ENCODE data around the gene TMEM235.

TMEM235 gene

GRCh38 chr17:78206298-78206697, 25.1 kb upstream of the TMEM235 start:
- ATAC-seq (no peak), DNase-seq (no peak)
- no peaks in the 10 kb centered on the region for H3K27me3 Mint-ChIP-seq
- no peak overlapping the region for H3K27ac Mint-ChIP-seq
- H3K4me3 Mint-ChIP-seq: no peak overlapping the region
- H3K4me1 Mint-ChIP-seq: no peaks in the 10 kb centered on the region
- H3K9me3 Mint-ChIP-seq: no peaks in the 10 kb centered on the region

- H3K9me3 Mint-ChIP-seq: no peaks in the 10 kb centered on the region
- ATAC-seq: no peak
- no peaks in the 10 kb centered on the region for H3K27me3 Mint-ChIP-seq
- no peak overlapping the region for H3K27ac Mint-ChIP-seq
- peaks cover 3% of the 10 kb centered on the region for H3K4me1 Mint-ChIP-seq
- no peak overlapping the region for H3K4me3 Mint-ChIP-seq
- DNase-seq: no peak
Measured at GRCh38 chr17:78208486-78208885, 22.9 kb upstream of the TMEM235 start.

- Mint-ChIP-seq H3K9me3 (no peaks in the 10 kb centered on the region), H3K27me3 (no peaks in the 10 kb centered on the region), H3K27ac (no peak overlapping the region), H3K4me1 (peaks cover 9% of the 10 kb centered on the region), H3K4me3 (no peak overlapping the region)
- DNase-seq (no peak), ATAC-seq (no peak)
Measured at GRCh38 chr17:78210111-78210510, 21.3 kb upstream of the TMEM235 start.

DNA sequence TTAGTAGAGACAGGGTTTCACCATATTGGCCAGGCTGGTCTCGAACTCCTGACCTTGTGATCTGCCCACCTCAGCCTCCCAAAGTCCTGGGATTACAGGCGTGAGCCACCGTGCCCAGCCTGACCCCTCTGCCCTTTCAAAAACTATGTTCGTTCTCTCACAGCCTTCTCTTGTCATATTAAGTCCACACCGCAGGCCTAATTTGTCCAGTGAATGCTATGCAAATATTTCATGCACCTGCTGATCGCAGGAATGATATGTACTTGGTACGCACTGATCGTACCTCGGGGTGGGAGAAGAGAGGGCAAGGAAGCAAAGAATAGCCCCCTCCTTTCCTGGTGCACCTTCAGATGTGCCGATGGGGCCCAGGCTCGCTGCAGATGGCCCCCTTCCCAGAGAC, 20.4 kb upstream of the TMEM235 start:
- no peak for ATAC-seq
- no peaks in the 10 kb centered on the region for H3K27me3 Mint-ChIP-seq
- no peak overlapping the region for H3K4me3 Mint-ChIP-seq
- H3K4me1 Mint-ChIP-seq: peaks cover 15% of the 10 kb centered on the region
- H3K9me3 Mint-ChIP-seq: no peaks in the 10 kb centered on the region
- no peak for DNase-seq
- peak overlapping the region in 1 of 2 donors; percentile 40 for H3K27ac Mint-ChIP-seq

DNA sequence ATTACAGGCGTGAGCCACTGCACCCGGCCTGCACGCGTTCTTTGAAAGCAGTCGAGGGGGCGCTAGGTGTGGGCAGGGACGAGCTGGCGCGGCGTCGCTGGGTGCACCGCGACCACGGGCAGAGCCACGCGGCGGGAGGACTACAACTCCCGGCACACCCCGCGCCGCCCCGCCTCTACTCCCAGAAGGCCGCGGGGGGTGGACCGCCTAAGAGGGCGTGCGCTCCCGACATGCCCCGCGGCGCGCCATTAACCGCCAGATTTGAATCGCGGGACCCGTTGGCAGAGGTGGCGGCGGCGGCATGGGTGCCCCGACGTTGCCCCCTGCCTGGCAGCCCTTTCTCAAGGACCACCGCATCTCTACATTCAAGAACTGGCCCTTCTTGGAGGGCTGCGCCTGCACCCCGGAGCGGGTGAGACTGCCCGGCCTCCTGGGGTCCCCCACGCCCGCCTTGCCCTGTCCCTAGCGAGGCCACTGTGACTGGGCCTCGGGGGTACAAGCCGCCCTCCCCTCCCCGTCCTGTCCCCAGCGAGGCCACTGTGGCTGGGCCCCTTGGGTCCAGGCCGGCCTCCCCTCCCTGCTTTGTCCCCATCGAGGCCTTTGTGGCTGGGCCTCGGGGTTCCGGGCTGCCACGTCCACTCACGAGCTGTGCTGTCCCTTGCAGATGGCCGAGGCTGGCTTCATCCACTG, 17.3 kb upstream of the TMEM235 start, which contains the start of gene BIRC5:
BIRC5 (plus strand) TSS at position 238 of the 690 bp plus-strand sequence; CDS start at position 302, 64 bp downstream.
- Mint-ChIP-seq H3K9me3 (no peaks in the 10 kb centered on the region), H3K27ac (peak within 1 kb of the TSS; percentile 73 to 97), H3K4me3 (peak within 1 kb of the TSS; percentile 94 to 96), H3K4me1 (peaks cover 21% of the 10 kb centered on the region), H3K27me3 (no peaks in the 10 kb centered on the region)
- DNase-seq (peak; percentile 89 to 90), ATAC-seq (peak; percentile 100)

GRCh38 chr17:78214706-78215061, 16.7 kb upstream of the TMEM235 start:
- DNase-seq (no peak), ATAC-seq (no peak)
- H3K9me3 Mint-ChIP-seq: no peaks in the 10 kb centered on the region
- H3K4me1 Mint-ChIP-seq: peaks cover 26% of the 10 kb centered on the region
- H3K27ac Mint-ChIP-seq: peak overlapping the region; percentile 73 to 97
- H3K27me3 Mint-ChIP-seq: no peaks in the 10 kb centered on the region
- H3K4me3 Mint-ChIP-seq: peak overlapping the region; percentile 94 to 96

DNA sequence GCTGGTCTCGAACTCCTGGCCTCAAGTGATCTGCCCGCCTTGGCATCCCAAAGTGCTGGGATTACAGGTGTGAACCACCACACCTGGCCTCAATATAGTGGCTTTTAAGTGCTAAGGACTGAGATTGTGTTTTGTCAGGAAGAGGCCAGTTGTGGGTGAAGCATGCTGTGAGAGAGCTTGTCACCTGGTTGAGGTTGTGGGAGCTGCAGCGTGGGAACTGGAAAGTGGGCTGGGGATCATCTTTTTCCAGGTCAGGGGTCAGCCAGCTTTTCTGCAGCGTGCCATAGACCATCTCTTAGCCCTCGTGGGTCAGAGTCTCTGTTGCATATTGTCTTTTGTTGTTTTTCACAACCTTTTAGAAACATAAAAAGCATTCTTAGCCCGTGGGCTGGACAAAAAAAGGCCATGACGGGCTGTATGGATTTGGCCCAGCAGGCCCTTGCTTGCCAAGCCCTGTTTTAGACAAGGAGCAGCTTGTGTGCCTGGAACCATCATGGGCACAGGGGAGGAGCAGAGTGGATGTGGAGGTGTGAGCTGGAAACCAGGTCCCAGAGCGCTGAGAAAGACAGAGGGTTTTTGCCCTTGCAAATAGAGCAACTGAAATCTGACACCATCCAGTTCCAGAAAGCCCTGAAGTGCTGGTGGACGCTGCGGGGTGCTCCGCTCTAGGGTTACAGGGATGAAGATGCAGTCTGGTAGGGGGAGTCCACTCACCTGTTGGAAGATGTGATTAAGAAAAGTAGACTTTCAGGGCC, 11.9 kb upstream of the TMEM235 start:
- peak overlapping the region in 1 of 2 donors; percentile 42 for H3K27ac Mint-ChIP-seq
- no peak overlapping the region for H3K4me3 Mint-ChIP-seq
- no peaks in the 10 kb centered on the region for H3K27me3 Mint-ChIP-seq
- no peak for DNase-seq
- no peak for ATAC-seq
- peaks cover 22% of the 10 kb centered on the region for H3K4me1 Mint-ChIP-seq
- H3K9me3 Mint-ChIP-seq: no peaks in the 10 kb centered on the region

- Mint-ChIP-seq H3K9me3 (no peaks in the 10 kb centered on the region), H3K4me1 (peaks cover 16% of the 10 kb centered on the region), H3K27ac (no peak overlapping the region), H3K27me3 (peaks cover 19% of the 10 kb centered on the region), H3K4me3 (no peak overlapping the region)
- no peak for ATAC-seq
- DNase-seq: no peak
Measured at GRCh38 chr17:78223061-78223460, 8.4 kb upstream of the TMEM235 start.

- Mint-ChIP-seq H3K4me3 (no peak overlapping the region), H3K27ac (peak overlapping the region in 1 of 2 donors; percentile 44), H3K27me3 (peaks cover 26% of the 10 kb centered on the region), H3K4me1 (peaks cover 16% of the 10 kb centered on the region), H3K9me3 (no peaks in the 10 kb centered on the region)
- no peak for DNase-seq
- no peak for ATAC-seq
Measured at GRCh38 chr17:78223765-78224164, 7.7 kb upstream of the TMEM235 start.

- Mint-ChIP-seq H3K27me3 (peaks cover 33% of the 10 kb centered on the region), H3K27ac (peak overlapping the region in 1 of 2 donors; percentile 44), H3K4me3 (no peak overlapping the region), H3K4me1 (peaks cover 12% of the 10 kb centered on the region), H3K9me3 (no peaks in the 10 kb centered on the region)
- ATAC-seq: no peak
- no peak for DNase-seq
Measured at GRCh38 chr17:78224231-78225087, 7.0 kb upstream of the TMEM235 start.

DNA sequence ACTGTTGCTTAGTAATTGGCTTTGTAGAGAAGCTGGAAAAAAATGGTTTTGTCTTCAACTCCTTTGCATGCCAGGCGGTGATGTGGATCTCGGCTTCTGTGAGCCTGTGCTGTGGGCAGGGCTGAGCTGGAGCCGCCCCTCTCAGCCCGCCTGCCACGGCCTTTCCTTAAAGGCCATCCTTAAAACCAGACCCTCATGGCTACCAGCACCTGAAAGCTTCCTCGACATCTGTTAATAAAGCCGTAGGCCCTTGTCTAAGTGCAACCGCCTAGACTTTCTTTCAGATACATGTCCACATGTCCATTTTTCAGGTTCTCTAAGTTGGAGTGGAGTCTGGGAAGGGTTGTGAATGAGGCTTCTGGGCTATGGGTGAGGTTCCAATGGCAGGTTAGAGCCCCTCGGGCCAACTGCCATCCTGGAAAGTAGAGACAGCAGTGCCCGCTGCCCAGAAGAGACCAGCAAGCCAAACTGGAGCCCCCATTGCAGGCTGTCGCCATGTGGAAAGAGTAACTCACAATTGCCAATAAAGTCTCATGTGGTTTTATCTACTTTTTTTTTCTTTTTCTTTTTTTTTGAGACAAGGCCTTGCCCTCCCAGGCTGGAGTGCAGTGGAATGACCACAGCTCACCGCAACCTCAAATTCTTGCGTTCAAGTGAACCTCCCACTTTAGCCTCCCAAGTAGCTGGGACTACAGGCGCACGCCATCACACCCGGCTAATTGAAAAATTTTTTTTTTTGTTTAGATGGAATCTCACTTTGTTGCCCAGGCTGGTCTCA, 6.2 kb upstream of the TMEM235 start:
- no peak overlapping the region for H3K4me3 Mint-ChIP-seq
- no peak overlapping the region for H3K27ac Mint-ChIP-seq

DNA sequence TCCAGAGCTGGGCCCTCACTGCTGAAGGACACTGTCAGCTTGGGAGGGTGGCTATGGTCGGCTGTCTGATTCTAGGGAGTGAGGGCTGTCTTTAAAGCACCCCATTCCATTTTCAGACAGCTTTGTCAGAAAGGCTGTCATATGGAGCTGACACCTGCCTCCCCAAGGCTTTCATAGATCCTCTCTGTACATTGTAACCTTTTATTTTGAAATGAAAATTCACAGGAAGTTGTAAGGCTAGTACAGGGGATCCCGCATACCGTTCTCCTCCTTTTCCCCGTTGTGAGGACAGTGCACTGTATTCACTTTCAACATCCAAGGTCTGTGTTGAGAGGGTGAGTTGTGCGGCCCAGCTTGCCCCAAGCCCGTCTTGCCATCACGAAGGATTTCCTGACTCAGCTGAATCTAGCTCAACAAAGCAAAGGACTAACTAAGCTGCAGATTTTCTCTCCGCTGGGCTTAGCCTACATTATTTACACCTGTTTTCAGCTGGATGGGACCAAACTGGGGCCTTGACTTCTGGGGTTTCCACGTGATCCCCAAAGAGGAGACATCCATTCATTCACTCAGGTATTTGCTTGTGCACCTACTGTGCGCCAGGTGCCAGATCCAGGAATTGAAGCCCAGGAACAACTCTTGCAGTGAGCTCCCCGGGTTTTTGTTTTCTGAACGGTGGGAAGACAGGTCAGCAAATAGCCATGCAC, 5.2 kb upstream of the TMEM235 start:
- ATAC-seq (peak; percentile 24), DNase-seq (no peak)
- H3K4me1 Mint-ChIP-seq: peaks cover 17% of the 10 kb centered on the region
- no peak overlapping the region for H3K27ac Mint-ChIP-seq
- no peaks in the 10 kb centered on the region for H3K9me3 Mint-ChIP-seq
- H3K4me3 Mint-ChIP-seq: no peak overlapping the region
- H3K27me3 Mint-ChIP-seq: peaks cover 51% of the 10 kb centered on the region

More for the DNA sequence above, 6.2 kb upstream of the TMEM235 start:
- DNase-seq (no peak), ATAC-seq (no peak)
- Mint-ChIP-seq H3K4me1 (peaks cover 7% of the 10 kb centered on the region), H3K9me3 (no peaks in the 10 kb centered on the region), H3K27me3 (peaks cover 41% of the 10 kb centered on the region)

GRCh38 chr17:78226759-78227454, 4.5 kb upstream of the TMEM235 start:
- no peaks in the 10 kb centered on the region for H3K9me3 Mint-ChIP-seq
- ATAC-seq: peak; percentile 30
- H3K4me1 Mint-ChIP-seq: peaks cover 24% of the 10 kb centered on the region
- H3K4me3 Mint-ChIP-seq: peak overlapping the region in 1 of 2 donors; percentile 6
- H3K27ac Mint-ChIP-seq: peak overlapping the region in 1 of 2 donors; percentile 84
- peaks cover 58% of the 10 kb centered on the region for H3K27me3 Mint-ChIP-seq
- no peak for DNase-seq

DNA sequence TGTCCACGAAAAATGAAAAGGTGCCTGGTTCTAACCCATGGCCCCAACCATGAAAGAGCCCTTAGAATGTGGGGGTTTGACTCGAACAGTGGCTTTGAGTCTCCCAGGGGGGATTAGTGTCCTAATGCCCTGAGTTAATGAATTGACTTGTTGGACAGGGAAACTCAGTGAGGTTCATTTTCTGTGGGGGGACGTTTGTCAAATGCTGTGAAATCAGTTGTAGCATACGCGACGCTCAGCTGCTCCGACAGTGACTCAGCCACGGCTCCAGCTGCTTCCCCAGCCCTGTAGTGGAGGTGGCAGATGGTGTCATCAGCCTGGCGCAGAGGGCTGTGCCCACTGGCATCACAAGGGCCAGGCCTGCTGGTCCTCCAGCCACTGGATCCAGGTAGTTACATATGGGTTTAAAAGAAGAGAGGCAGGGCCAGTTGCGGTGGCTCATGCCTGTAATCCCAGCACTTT, 3.9 kb upstream of the TMEM235 start:
- Mint-ChIP-seq H3K27me3 (peaks cover 64% of the 10 kb centered on the region), H3K27ac (peak overlapping the region in 1 of 2 donors; percentile 2), H3K9me3 (no peaks in the 10 kb centered on the region), H3K4me1 (peaks cover 29% of the 10 kb centered on the region), H3K4me3 (no peak overlapping the region)
- no peak for ATAC-seq
- DNase-seq: no peak

Measured in stimulated activated naive CD8-positive, alpha-beta T cell treated with anti-CD3 and anti-CD28 coated beads, Interleukin-15, amount 100 ng/mL, for 72 hours (primary cell).